SU-DHL-6 (cell line): ENCODE data around the gene VPS13A.

Source experiments
- CTCF ChIP-seq: fragments of 200-600 bp; sonication (generic); IDR thresholded peaks from one replicate; pipeline ENCODE4 v1.5.1; 2017; ENCODE audit warnings: antibody characterized with exemption, mild to moderate bottlenecking, low read length, moderate library complexity; ENCODE audit not compliant: insufficient read depth, poor library complexity, severe bottlenecking
- EZH2phosphoT487 ChIP-seq: fragments of 200-600 bp; sonication (generic), shearing (Covaris generic); conservative IDR thresholded peaks from 2 replicates; pipeline ENCODE4 v1.6.1; 2018; ENCODE audit warnings: mild to moderate bottlenecking, antibody characterized with exemption, low read length, moderate library complexity, mixed read lengths

GRCh38 chr9:77161966-77162365 is 15.4 kb upstream of the VPS13A start:
- TF ChIP-seq CTCF (no peak), EZH2phosphoT487 (no peak)
